Central memory CD8-positive, alpha-beta T cell (primary cell): Measurements from ENCODE around the gene TBC1D19.
"Not testable (repeated sequence)": the region's sequence is repeated elsewhere in the genome, so short reads cannot be mapped to it uniquely, and the experiment has no call there.

Source experiments
- ATAC-seq: fragments of 150-1000 bp; cut with Tn5 transposase; replicated peaks from 2 replicates; pipeline ENCODE4 v1.10.0; 2022; ENCODE audit warnings: mild to moderate bottlenecking, moderate FRiP score, moderate number of reproducible peaks; ENCODE audit not compliant: poor library complexity, severe bottlenecking; ENCODE audit errors: extremely low read depth
- DNase-seq, 2 donors: peaks; one replicate each; pipeline ENCODE4 v3.0.0; 2021; ENCODE audit warnings: low spot score in 2 of 2
- H3K27ac Mint-ChIP-seq: one replicate; pipeline ENCODE4 v1.8.0; 2022; ENCODE audit warnings: low read depth, mild to moderate bottlenecking, moderate library complexity, mixed read lengths
- H3K27me3 Mint-ChIP-seq: one replicate; pipeline ENCODE4 v1.8.0; 2022; ENCODE audit warnings: mixed read lengths
- H3K36me3 Mint-ChIP-seq: one replicate; pipeline ENCODE4 v1.8.0; 2022; ENCODE audit warnings: mild to moderate bottlenecking, moderate library complexity, mixed read lengths; ENCODE audit not compliant: insufficient read depth
- H3K4me1 Mint-ChIP-seq: one replicate; pipeline ENCODE4 v1.8.0; 2022; ENCODE audit warnings: mixed read lengths
- H3K4me3 Mint-ChIP-seq: one replicate; pipeline ENCODE4 v1.8.0; 2022; ENCODE audit warnings: mild to moderate bottlenecking, moderate library complexity, mixed read lengths
- H3K9me3 Mint-ChIP-seq: one replicate; pipeline ENCODE4 v1.8.0; 2022; ENCODE audit warnings: mixed read lengths

TBC1D19 gene

GRCh38 chr4:26609868-26610267, 26.0 kb downstream of the TBC1D19 start:
- DNase-seq (no peak), ATAC-seq (peak; percentile 75)
- Mint-ChIP-seq H3K9me3 (no peaks in the 10 kb centered on the region), H3K27ac (peak overlapping the region; percentile 10), H3K27me3 (no peaks in the 10 kb centered on the region), H3K4me1 (peaks cover 49% of the 10 kb centered on the region), H3K4me3 (peak overlapping the region; percentile 11), H3K36me3 (peaks cover 2% of the 10 kb centered on the region)

DNA sequence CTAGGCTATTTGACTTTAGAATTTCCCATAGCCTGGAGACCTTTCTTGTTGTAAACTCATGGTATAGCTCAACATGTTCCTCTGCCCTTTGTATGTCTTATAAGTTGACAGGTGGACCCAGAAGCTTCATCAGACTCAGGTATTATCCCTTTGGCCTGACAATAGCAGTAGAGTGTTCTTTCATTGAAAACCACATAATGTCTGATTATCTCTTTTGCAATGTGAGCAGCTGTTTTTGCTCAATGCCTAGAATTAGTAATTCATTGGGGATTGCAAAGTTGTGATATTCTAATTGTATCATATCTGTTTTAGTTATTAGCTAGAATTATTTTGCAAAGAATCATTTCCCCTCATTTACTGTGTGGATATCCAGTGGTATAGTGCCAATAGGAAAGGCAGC, 27.5 kb downstream of the TBC1D19 start:
- Mint-ChIP-seq H3K36me3 (peaks cover 2% of the 10 kb centered on the region), H3K4me3 (no peak overlapping the region), H3K27me3 (no peaks in the 10 kb centered on the region), H3K9me3 (no peaks in the 10 kb centered on the region), H3K27ac (peak overlapping the region; percentile 79), H3K4me1 (peaks cover 46% of the 10 kb centered on the region)
- DNase-seq (no peak), ATAC-seq (no peak)

DNA sequence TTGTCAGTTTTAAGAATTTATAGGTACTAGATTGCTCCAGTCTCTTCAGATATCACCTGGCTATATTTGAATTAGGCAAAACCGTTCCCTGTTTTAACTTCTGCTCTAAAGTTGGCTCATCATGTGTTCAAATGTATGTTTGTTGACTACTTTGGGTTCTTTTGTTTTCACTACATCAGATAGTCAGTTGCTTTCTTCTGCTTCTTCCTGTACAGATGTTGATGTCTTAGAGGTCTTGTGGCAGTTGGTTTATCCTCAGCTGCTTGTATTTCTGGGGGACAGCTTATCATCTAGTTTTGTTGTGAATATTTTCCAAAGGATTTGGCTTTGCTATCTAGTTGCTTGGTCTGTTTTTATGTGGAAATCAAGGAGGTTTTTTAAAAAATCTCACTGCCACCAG, 28.0 kb downstream of the TBC1D19 start:
- Mint-ChIP-seq H3K36me3 (peaks cover 2% of the 10 kb centered on the region), H3K4me1 (peaks cover 41% of the 10 kb centered on the region), H3K9me3 (no peaks in the 10 kb centered on the region), H3K27ac (peak overlapping the region; percentile 23), H3K27me3 (no peaks in the 10 kb centered on the region), H3K4me3 (no peak overlapping the region)
- DNase-seq (no peak), ATAC-seq (no peak)

- Mint-ChIP-seq H3K36me3 (peaks cover 4% of the 10 kb centered on the region), H3K9me3 (no peaks in the 10 kb centered on the region), H3K27ac (peak overlapping the region; percentile 8), H3K4me1 (peaks cover 44% of the 10 kb centered on the region), H3K4me3 (no peak overlapping the region), H3K27me3 (no peaks in the 10 kb centered on the region)
- no peak for ATAC-seq
- DNase-seq = no peak
These were observed 29.4 kb downstream of the TBC1D19 start for GRCh38 chr4:26613237-26613636.

GRCh38 chr4:26613735-26614134, 29.9 kb downstream of the TBC1D19 start:
- no peaks in the 10 kb centered on the region for H3K27me3 Mint-ChIP-seq
- peaks cover 44% of the 10 kb centered on the region for H3K4me1 Mint-ChIP-seq
- ATAC-seq (no peak), DNase-seq (no peak)
- peak overlapping the region; percentile 8 for H3K27ac Mint-ChIP-seq
- no peak overlapping the region for H3K4me3 Mint-ChIP-seq
- H3K36me3 Mint-ChIP-seq = peaks cover 6% of the 10 kb centered on the region
- H3K9me3 Mint-ChIP-seq = no peaks in the 10 kb centered on the region

- Mint-ChIP-seq H3K4me1 (peaks cover 4% of the 10 kb centered on the region), H3K4me3 (no peak overlapping the region), H3K27me3 (no peaks in the 10 kb centered on the region), H3K27ac (no peak overlapping the region), H3K9me3 (no peaks in the 10 kb centered on the region), H3K36me3 (peaks cover 4% of the 10 kb centered on the region)
- DNase-seq (no peak), ATAC-seq (no peak)
These were observed 35.9 kb downstream of the TBC1D19 start for GRCh38 chr4:26619784-26620183.

- Mint-ChIP-seq H3K27ac (no peak overlapping the region), H3K36me3 (peaks cover 10% of the 10 kb centered on the region), H3K9me3 (no peaks in the 10 kb centered on the region), H3K4me1 (peaks cover 4% of the 10 kb centered on the region), H3K4me3 (no peak overlapping the region), H3K27me3 (no peaks in the 10 kb centered on the region)
- ATAC-seq (no peak), DNase-seq (no peak)
These were observed 37.5 kb downstream of the TBC1D19 start for GRCh38 chr4:26621366-26621765.

DNA sequence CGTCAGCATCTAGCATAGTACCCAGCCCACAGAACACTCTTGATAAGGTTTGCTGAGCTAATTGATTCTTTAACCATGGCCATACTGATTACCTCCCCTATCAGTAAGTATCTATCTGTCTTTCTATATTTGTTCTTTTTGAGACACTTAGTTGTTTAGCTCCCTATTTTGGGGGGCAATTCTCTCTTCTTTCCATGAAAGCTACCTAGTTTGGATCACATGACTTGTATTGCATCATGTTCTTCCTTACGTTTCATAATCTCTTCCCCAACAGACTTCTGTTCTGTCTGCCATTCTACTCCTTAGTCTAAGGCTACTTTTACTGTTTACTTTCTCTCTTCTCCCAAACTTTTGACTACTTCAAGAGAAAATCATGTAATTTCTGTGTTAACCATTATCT, 39.0 kb downstream of the TBC1D19 start:
- no peaks in the 10 kb centered on the region for H3K27me3 Mint-ChIP-seq
- H3K4me1 Mint-ChIP-seq = peaks cover 4% of the 10 kb centered on the region
- H3K36me3 Mint-ChIP-seq = peaks cover 7% of the 10 kb centered on the region
- no peak overlapping the region for H3K4me3 Mint-ChIP-seq
- no peak for DNase-seq
- H3K9me3 Mint-ChIP-seq = no peaks in the 10 kb centered on the region
- no peak for ATAC-seq
- H3K27ac Mint-ChIP-seq = no peak overlapping the region

- H3K4me3 Mint-ChIP-seq, H3K27ac Mint-ChIP-seq, DNase-seq, ATAC-seq, H3K4me1 Mint-ChIP-seq, H3K27me3 Mint-ChIP-seq, H3K9me3 Mint-ChIP-seq: not testable (repeated sequence)
- H3K36me3 Mint-ChIP-seq = peaks cover 13% of the 10 kb centered on the region
These were observed 42.8 kb downstream of the TBC1D19 start for GRCh38 chr4:26626658-26627057.

GRCh38 chr4:26632916-26633315, 49.0 kb downstream of the TBC1D19 start:
- no peak for DNase-seq
- ATAC-seq = no peak
- Mint-ChIP-seq H3K9me3 (no peaks in the 10 kb centered on the region), H3K4me3 (no peak overlapping the region), H3K4me1 (no peaks in the 10 kb centered on the region), H3K27ac (no peak overlapping the region), H3K27me3 (no peaks in the 10 kb centered on the region), H3K36me3 (peaks cover 9% of the 10 kb centered on the region)

- peaks cover 9% of the 10 kb centered on the region for H3K36me3 Mint-ChIP-seq
- ATAC-seq (no peak), DNase-seq (no peak)
- no peaks in the 10 kb centered on the region for H3K27me3 Mint-ChIP-seq
- H3K4me3 Mint-ChIP-seq = no peak overlapping the region
- no peaks in the 10 kb centered on the region for H3K4me1 Mint-ChIP-seq
- H3K27ac Mint-ChIP-seq = no peak overlapping the region
- H3K9me3 Mint-ChIP-seq = no peaks in the 10 kb centered on the region
These were observed 50.4 kb downstream of the TBC1D19 start for GRCh38 chr4:26634237-26634636.

DNA sequence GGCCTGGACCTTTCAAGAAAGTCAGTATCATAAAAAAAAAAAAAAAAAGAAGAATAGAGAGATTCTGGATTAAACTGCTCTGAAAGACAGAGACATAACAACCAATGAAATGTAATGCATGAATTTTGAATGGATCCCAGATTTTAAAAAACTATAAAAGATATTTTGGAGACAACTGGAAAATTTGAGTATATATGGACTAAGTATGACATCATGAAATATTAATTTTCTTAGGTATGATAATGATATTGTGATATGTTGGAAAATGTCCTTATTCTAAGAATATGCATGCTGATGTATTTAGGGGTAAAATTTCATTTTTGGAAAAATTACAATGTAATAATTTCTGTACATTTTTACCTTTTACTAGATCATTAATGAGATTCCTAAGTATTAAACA, 52.6 kb downstream of the TBC1D19 start:
- Mint-ChIP-seq H3K4me1 (no peaks in the 10 kb centered on the region), H3K36me3 (peaks cover 9% of the 10 kb centered on the region), H3K9me3 (no peaks in the 10 kb centered on the region), H3K27me3 (no peaks in the 10 kb centered on the region), H3K4me3 (no peak overlapping the region), H3K27ac (no peak overlapping the region)
- no peak for DNase-seq
- no peak for ATAC-seq

- not testable (repeated sequence) for H3K4me1 Mint-ChIP-seq, DNase-seq, ATAC-seq, H3K4me3 Mint-ChIP-seq, H3K27me3 Mint-ChIP-seq, H3K9me3 Mint-ChIP-seq, H3K27ac Mint-ChIP-seq
- H3K36me3 Mint-ChIP-seq = peaks cover 11% of the 10 kb centered on the region
These were observed 56.8 kb downstream of the TBC1D19 start for GRCh38 chr4:26640639-26641038.
